Mesendoderm (in vitro differentiated cells): ENCODE results near the gene GEMIN4.
A peak's percentile ranks its signal among the peaks of the same experiment; 100 is the strongest.
"Not testable (repeated sequence)": the region's sequence is repeated elsewhere in the genome, so short reads cannot be mapped to it uniquely, and the experiment has no call there.

Experiments used
- DNase-seq: peaks from one replicate; pipeline ENCODE4 v3.0.0; 2013
- H2AK5ac ChIP-seq: 2 replicates; pipeline ENCODE4 v1.6.1; 2013; ENCODE audit warnings: low read length, inconsistent platforms
- H2BK120ac ChIP-seq: 2 replicates; pipeline ENCODE4 v1.6.1; 2013; ENCODE audit warnings: low read depth, mild to moderate bottlenecking, low read length, moderate library complexity, mixed read lengths
- H2BK15ac ChIP-seq: replicated peaks from 2 replicates; pipeline ENCODE4 v1.6.1; 2013; ENCODE audit warnings: low read depth, mild to moderate bottlenecking, moderate library complexity
- H2BK5ac ChIP-seq: 2 replicates; pipeline ENCODE4 v1.6.1; 2013; ENCODE audit warnings: low read length, inconsistent platforms
- H3K18ac ChIP-seq: 2 replicates; pipeline ENCODE4 v1.6.1; 2013; ENCODE audit warnings: mild to moderate bottlenecking, low read length, mixed read lengths
- H3K23ac ChIP-seq: one replicate; pipeline ENCODE4 v1.6.1; 2013; ENCODE audit warnings: low read length
- H3K27ac ChIP-seq: 2 replicates; pipeline ENCODE4 v1.5.1; 2013; ENCODE audit warnings: low read depth, mild to moderate bottlenecking, inconsistent platforms, low read length, moderate library complexity
- H3K27me3 ChIP-seq: 2 replicates; pipeline ENCODE4 v1.6.1; 2013; ENCODE audit warnings: low read length, control low read depth, mild to moderate bottlenecking, inconsistent platforms; ENCODE audit not compliant: insufficient read depth, poor library complexity
- H3K36me3 ChIP-seq: 2 replicates; pipeline ENCODE4 v1.6.1; 2013; ENCODE audit warnings: low read length, inconsistent platforms; ENCODE audit not compliant: control insufficient read depth, insufficient read depth
- H3K4ac ChIP-seq: one replicate; pipeline ENCODE4 v1.6.1; 2013; ENCODE audit warnings: low read depth, mild to moderate bottlenecking, low read length, moderate library complexity
- H3K4me1 ChIP-seq: 2 replicates; pipeline ENCODE4 v1.6.1; 2013; ENCODE audit warnings: low read depth, low read length, inconsistent platforms; ENCODE audit not compliant: control insufficient read depth
- H3K4me2 ChIP-seq: 2 replicates; pipeline ENCODE4 v1.6.1; 2013; ENCODE audit warnings: low read length
- H3K4me3 ChIP-seq: 2 replicates; pipeline ENCODE4 v1.5.1; 2013; ENCODE audit warnings: mild to moderate bottlenecking, low read length
- H3K56ac ChIP-seq: one replicate; pipeline ENCODE4 v1.6.1; 2013; ENCODE audit warnings: low read length
- H3K79me1 ChIP-seq: 2 replicates; pipeline ENCODE4 v1.6.1; 2013; ENCODE audit warnings: low read length, inconsistent platforms
- H3K79me2 ChIP-seq: 2 replicates; pipeline ENCODE4 v1.6.1; 2013; ENCODE audit warnings: mild to moderate bottlenecking, low read length; ENCODE audit not compliant: control insufficient read depth, insufficient read depth
- H3K9ac ChIP-seq: 2 replicates; pipeline ENCODE4 v1.6.1; 2013; ENCODE audit warnings: low read length, inconsistent platforms
- H4K5ac ChIP-seq: one replicate; pipeline ENCODE4 v1.6.1; 2013; ENCODE audit warnings: low read length
- H4K8ac ChIP-seq: one replicate; pipeline ENCODE4 v1.6.1; 2013; ENCODE audit warnings: low read depth, mild to moderate bottlenecking, control low read depth, low read length, moderate library complexity
- WGBS: extraction: QIAGEN DNeasy Blood & Tissue Kit; methylation state at CpG from one replicate; pipeline ENCODE4 v1.1.7; 2013; ENCODE audit warnings: low lambda C conversion rate, missing lambda C conversion rate; ENCODE audit not compliant: insufficient coverage; ENCODE audit errors: extremely low coverage; 5-methylcytosine and 5-hydroxymethylcytosine counted together

Gene GEMIN4

GRCh38 chr17:756010-756567 is 4.0 kb upstream of the GEMIN4 start:
- not testable (repeated sequence) for H3K9ac ChIP-seq, H2AK5ac ChIP-seq, H2BK120ac ChIP-seq, H3K4me1 ChIP-seq, H3K18ac ChIP-seq, H3K4ac ChIP-seq, H2BK5ac ChIP-seq, H3K56ac ChIP-seq, H3K4me2 ChIP-seq, H4K8ac ChIP-seq, H3K79me2 ChIP-seq, H4K5ac ChIP-seq, H3K27ac ChIP-seq, H3K23ac ChIP-seq, H3K36me3 ChIP-seq, H3K79me1 ChIP-seq, H2BK15ac ChIP-seq, H3K27me3 ChIP-seq, H3K4me3 ChIP-seq
- WGBS, result no CpG with 5 or more reads among the region's 15 CpGs
- DNase-seq, result peak; percentile 71

GRCh38 chr17:755319-755961 is 3.4 kb upstream of the GEMIN4 start:
- H4K8ac ChIP-seq, H2BK15ac ChIP-seq, H2BK5ac ChIP-seq, DNase-seq, H3K36me3 ChIP-seq, H3K4me2 ChIP-seq, H3K18ac ChIP-seq, H2BK120ac ChIP-seq, H3K23ac ChIP-seq, H3K27me3 ChIP-seq, H4K5ac ChIP-seq, H3K4me3 ChIP-seq, H3K9ac ChIP-seq, H3K27ac ChIP-seq, H3K56ac ChIP-seq, H3K4ac ChIP-seq, H2AK5ac ChIP-seq, H3K79me1 ChIP-seq, H3K4me1 ChIP-seq: not testable (repeated sequence)
- no CpG with 5 or more reads among the region's 9 CpGs for WGBS
- peaks cover 13% of the 10 kb centered on the region for H3K79me2 ChIP-seq

DNA sequence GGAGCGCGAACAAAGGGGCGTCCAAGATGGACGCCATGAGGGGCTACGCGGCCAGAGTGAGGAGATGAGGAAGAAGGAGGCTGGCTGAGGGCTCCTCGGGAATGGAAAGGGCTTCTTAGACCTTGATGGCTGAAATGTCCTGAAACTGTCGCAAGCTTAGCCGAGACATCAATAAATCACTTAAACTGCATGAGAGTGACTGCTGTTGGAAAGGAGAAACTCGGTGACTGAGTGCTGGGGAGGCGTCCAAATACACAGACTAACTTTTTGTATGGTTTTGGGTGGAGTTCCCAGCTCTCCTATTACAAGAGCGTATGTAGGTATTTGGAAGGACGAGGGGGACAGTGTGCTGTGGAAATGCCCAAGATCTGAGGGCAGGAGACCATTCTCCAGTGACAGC is 1.4 kb upstream of the GEMIN4 start:
- no peak overlapping the region for H4K8ac ChIP-seq
- no peak for DNase-seq
- H2BK120ac ChIP-seq, result no peak overlapping the region
- no peak overlapping the region for H3K4me2 ChIP-seq
- H3K4ac ChIP-seq, result no peak overlapping the region
- no peaks in the 10 kb centered on the region for H3K27me3 ChIP-seq
- H3K79me1 ChIP-seq, result peaks cover 12% of the 10 kb centered on the region
- no peak overlapping the region for H3K4me3 ChIP-seq
- no peak overlapping the region for H3K27ac ChIP-seq
- no peak overlapping the region for H3K56ac ChIP-seq
- H3K23ac ChIP-seq, result no peak overlapping the region
- no peak overlapping the region for H4K5ac ChIP-seq
- H2BK5ac ChIP-seq, result no peak overlapping the region
- H3K18ac ChIP-seq, result no peak overlapping the region
- H3K79me2 ChIP-seq, result peaks cover 25% of the 10 kb centered on the region
- H3K4me1 ChIP-seq, result peaks cover 2% of the 10 kb centered on the region
- H3K9ac ChIP-seq, result no peak overlapping the region
- no peak overlapping the region for H2BK15ac ChIP-seq
- no peaks in the 10 kb centered on the region for H3K36me3 ChIP-seq
- H2AK5ac ChIP-seq, result no peak overlapping the region
- no CpG with 5 or more reads among the region's 13 CpGs for WGBS

DNA sequence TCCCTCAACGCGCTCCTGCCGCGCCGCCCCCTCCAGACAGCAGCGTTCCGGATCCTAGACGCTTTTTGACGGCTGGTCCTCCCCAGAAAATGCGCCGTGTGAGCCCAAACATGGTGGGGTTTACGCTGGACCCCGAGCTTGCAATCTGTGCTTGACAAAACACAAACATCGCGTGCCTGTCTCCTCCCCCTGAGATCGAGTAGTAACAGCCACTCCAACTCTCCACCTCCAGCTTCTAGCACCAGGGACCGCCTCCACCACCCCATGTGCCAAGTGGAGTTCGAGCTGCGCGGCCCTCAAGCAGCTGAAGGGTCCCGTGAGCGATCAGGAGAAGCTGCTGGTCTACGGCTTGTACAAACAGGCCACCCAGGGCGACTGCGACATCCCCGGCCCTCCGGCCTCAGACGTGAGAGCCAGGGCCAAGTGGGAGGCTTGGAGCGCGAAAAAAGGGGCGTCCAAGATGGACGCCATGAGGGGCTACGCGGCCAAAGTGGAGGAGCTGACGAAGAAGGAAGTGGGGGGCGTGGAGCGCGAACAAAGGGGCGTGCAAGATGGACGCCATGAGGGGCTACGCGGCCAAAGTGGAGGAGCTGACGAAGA is 656 bp upstream of the GEMIN4 start:
- no peak overlapping the region for H2BK15ac ChIP-seq
- H4K5ac ChIP-seq, result no peak overlapping the region
- no peak overlapping the region for H2BK120ac ChIP-seq
- no peak overlapping the region for H3K4me3 ChIP-seq
- H3K4me1 ChIP-seq, result peaks cover 2% of the 10 kb centered on the region
- H3K4ac ChIP-seq, result peak overlapping the region; percentile 75
- no peak overlapping the region for H3K27ac ChIP-seq
- H4K8ac ChIP-seq, result peak overlapping the region; percentile 58
- peak overlapping the region; percentile 74 for H3K9ac ChIP-seq
- peaks cover 12% of the 10 kb centered on the region for H3K79me1 ChIP-seq
- H3K18ac ChIP-seq, result peak overlapping the region; percentile 73
- H3K79me2 ChIP-seq, result peaks cover 28% of the 10 kb centered on the region
- peak; percentile 56 for DNase-seq
- no peak overlapping the region for H3K23ac ChIP-seq
- no peak overlapping the region for H2AK5ac ChIP-seq
- H3K4me2 ChIP-seq, result peak overlapping the region; percentile 43
- no peaks in the 10 kb centered on the region for H3K27me3 ChIP-seq
- no CpG with 5 or more reads among the region's 43 CpGs for WGBS
- peak overlapping the region; percentile 13 for H2BK5ac ChIP-seq
- H3K56ac ChIP-seq, result peak overlapping the region; percentile 95
- H3K36me3 ChIP-seq, result peaks cover 1% of the 10 kb centered on the region

DNA sequence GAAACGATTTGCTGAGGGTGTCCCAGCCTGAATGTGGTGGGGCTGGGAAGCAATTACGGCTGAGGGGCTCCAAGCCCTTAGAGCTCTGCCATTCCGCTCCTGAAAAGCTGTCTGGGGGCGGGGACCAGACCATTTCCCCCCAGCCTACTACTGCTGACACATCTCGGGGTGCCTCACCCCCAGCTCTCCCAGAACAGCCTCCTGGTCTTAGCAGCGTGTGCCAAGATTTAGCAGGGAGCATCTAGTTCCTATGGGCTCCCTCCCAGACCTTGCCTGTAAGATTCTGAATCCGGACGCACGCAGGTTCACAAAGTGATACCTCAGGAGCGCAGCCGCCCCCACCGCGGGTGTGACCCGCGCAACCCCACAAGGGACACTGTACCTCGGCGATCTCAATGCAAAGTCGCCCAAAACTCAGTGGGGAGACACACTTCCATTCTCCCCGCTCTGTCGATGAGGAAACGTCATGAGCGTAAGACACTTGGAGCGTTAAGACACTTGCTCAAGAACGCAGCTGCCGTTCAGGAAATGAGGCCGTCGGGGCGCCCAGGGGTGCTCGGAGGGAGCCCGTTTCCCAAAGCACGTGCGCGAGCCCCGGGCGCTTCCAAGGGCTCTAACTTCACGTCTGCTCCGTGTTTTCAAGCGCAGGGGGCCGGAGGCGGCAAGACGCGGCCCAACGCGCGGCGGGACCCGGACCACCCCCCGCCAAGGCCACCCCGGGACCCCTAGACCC is 629 bp downstream of the GEMIN4 start:
- Histone ChIP-seq H3K56ac (peak overlapping the region; percentile 93), H3K27me3 (no peaks in the 10 kb centered on the region), H3K23ac (peak overlapping the region; percentile 90), H3K18ac (peak overlapping the region; percentile 94), H2BK120ac (no peak overlapping the region), H3K27ac (no peak overlapping the region), H2BK5ac (peak overlapping the region; percentile 70), H3K4ac (peak overlapping the region; percentile 95), H4K8ac (no peak overlapping the region), H3K9ac (peak overlapping the region; percentile 85), H3K4me1 (peaks cover 2% of the 10 kb centered on the region), H3K79me2 (peaks cover 31% of the 10 kb centered on the region), H3K36me3 (peaks cover 10% of the 10 kb centered on the region), H3K4me3 (peak overlapping the region; percentile 65), H2AK5ac (no peak overlapping the region), H3K79me1 (peaks cover 15% of the 10 kb centered on the region), H4K5ac (no peak overlapping the region), H3K4me2 (peak overlapping the region; percentile 53), H2BK15ac (no peak overlapping the region)
- no peak for DNase-seq
- no CpG with 5 or more reads among the region's 49 CpGs for WGBS
